Eye (tissue), 1 donor: ENCODE measurements around the gene DNAJC30.

Experiments
- DNase-seq: peaks from one replicate; pipeline ENCODE4 v3.0.0-alpha.2; 2015

Gene DNAJC30

DNA sequence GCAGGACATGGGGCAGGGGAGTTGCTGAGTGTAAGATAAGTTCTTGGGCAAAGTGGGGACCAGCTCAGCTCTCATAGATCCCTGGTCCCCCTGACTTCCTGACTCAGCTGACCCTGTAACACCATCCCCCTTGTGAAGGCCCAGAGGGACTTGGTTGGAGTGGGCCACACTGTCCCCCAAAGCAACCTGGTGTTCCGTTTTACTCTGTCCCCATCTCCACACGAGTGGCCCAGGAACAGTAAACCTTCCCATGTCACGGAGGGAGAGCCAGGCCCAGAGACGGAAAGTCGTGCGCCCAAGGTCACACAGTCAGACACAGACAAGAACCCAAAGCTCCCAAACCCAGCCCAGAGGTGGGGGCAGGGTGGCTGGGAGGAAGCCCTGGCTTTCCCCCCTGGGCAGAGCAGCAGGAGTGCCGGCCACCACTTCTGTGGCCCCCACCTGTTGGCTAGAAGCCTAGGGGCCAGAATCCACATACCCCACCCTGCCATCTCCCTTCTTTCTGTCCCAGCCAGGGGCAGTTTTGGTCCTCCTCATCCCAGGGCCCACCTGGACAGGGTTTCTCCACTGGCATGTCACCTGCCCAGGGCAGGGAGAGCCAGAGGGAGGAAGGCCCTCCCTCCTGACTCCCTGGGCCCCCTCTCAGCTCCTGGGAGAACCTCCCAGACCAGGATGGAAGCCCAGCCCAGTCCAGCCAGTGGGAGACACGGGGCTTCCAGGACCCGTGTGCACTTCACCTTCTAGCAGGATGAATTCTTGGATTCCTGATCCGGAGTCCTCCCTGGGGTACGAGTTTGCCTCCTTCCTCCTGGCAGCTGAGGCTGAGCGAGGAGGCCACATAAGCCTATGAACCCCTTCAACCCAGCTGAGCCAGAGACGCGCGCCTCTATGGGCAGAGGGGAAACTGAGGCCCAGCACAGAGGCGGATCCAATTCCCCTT is 36.2 kb downstream of the DNAJC30 start:
- no peak for DNase-seq

DNA sequence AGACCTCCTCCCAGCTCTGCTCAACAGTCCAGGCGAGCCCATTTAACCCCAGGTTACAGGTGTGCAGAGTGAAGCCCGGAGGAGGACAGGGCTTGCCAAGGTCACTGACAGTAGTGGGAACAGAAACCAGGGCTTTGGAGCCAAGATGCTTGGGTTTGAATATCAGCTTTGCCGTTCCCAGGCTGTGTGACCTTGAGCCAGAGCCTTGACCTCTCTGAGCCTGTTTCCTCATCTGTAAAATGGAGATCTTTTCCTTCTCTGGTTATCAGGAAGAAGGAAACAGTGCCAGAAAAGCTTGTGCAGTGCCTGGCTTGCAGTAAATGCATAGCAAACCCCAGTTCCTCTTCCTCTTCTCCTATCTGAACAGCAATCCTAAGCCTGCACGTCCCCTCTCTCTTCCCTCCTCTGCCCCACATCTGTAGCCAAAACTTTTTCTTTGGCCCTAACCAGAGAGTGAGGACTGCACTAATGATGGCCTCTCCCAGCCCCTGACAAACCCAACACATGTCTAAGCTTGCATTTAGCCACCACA is 37.5 kb downstream of the DNAJC30 start:
- DNase-seq: no peak

GRCh38 chr7:73644688-73645286 is 38.5 kb downstream of the DNAJC30 start:
- no peak for DNase-seq

DNA sequence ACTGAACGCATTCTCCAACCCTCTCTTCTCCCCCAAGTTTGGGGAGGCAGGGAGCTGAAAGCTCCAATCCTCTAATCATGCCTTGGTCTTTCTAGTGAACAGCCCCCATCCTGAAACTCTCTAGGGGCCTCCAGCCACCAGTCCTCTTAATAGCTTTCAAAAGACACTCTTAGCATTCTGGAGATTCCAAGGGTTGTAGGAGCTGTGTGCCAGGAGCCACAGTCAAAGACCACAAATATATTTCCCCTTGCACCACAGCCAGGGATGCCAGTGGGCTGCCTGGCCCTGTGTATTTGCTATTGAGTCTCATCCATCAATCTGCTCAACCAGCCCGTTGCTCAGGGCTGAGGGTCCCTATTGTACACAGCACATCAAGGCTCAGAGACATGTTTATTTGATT is 40.4 kb downstream of the DNAJC30 start:
- no peak for DNase-seq

GRCh38 chr7:73638911-73639310 is 44.3 kb downstream of the DNAJC30 start:
- no peak for DNase-seq

DNA sequence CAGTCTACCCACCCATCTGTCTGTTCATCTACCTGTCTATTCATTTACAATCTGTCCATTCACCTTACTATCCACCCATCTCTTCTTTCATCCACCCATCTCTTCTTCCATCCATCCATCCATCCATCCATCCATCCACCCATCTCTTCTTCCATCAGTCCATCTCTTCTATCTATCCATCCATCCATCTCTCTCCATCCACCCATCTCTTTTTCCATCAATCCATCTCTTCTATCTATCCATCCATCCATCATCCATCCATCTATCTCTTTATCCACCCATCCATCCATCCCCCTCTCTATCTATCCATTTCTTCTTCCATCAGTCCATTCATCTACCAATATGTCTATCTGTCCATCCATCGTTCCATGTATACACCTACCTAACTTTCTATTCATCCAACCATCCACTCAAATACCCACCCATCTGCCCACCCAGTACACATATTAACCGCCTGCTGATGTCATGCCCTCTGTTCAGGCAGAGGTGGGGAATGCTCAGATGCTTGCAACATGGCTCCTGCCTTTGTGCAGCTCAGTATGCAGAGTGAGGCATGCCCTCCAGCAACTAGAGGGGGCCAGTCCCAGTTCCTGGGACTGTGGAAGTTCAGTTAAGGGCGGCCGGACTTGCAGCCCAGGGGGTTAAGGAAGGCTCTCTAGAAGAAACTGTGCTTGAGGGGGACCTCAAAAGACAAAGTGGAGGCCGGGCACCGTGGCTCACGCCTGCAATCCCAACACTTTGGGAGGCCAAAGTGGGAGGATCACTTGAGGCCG is 47.6 kb downstream of the DNAJC30 start:
- DNase-seq: no peak

DNA sequence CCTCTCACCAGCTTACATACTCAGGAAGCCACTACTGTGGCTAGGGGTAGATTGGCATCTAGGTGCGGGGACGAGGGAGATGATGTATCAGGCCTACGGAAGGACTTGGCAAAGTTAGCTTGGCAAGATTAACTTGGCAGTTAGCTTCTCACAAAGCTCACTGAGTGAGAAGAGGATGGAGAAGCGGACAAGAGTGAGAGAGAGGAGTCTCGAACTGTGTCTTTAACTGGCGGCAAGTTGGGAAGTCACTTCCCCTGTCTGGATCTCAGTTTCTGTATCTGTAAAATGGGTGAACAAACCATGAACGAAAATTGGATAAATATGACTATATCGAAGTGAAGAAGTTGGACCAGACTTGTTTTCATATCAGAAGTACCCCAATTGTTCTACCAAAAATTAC is 49.4 kb downstream of the DNAJC30 start:
- no peak for DNase-seq

- DNase-seq: no peak
These were observed 49.9 kb downstream of the DNAJC30 start for GRCh38 chr7:73633323-73633722.

GRCh38 chr7:73631558-73631957 is 51.7 kb downstream of the DNAJC30 start:
- DNase-seq: no peak
